ENCODE measurements around the gene BLOC1S3.

BLOC1S3 gene

GRCh38 chr19:45178262-45179071, at the start of gene BLOC1S3:
Gene BLOC1S3, plus strand, starts transcription at chr19:45178784. Its CDS starts 513 bp downstream, at chr19:45179297.
- peak; percentile 99 to 100 for DNase-seq (ENCODE audit: low read depth in 1 of 2, low spot score in 1 of 2)

- DNase-seq (ENCODE audit: low read depth in 1 of 2, low spot score in 1 of 2), result no peak
Measured at GRCh38 chr19:45128806-45129205, 49.8 kb upstream of the BLOC1S3 start.

DNA sequence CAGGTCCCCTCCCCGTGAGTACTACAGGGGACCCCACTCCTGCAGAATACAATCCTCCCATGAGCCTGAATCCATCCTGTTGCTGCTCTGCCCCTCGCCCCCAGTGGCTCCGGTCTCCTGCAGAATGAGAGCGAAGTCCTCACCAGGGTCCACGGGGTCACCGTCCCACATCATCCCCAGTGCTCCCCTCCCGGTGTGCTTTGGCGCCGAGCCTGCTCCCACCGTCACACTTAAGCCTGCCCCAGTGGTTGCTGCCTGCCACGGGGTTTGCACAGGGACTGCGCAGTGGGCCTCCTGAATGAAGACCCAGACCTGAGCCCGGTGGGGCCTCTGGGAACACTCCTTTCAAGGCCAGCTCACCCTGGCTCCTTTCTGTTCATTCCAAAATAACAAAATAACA, 48.3 kb upstream of the BLOC1S3 start:
- DNase-seq (ENCODE audit: low read depth in 1 of 2, low spot score in 1 of 2), result no peak

GRCh38 chr19:45130888-45131615, 47.5 kb upstream of the BLOC1S3 start:
- no peak for DNase-seq (ENCODE audit: low read depth in 1 of 2, low spot score in 1 of 2)

- no peak for DNase-seq (ENCODE audit: low read depth in 1 of 2, low spot score in 1 of 2)
Measured at GRCh38 chr19:45133661-45134060, 44.9 kb upstream of the BLOC1S3 start.

DNA sequence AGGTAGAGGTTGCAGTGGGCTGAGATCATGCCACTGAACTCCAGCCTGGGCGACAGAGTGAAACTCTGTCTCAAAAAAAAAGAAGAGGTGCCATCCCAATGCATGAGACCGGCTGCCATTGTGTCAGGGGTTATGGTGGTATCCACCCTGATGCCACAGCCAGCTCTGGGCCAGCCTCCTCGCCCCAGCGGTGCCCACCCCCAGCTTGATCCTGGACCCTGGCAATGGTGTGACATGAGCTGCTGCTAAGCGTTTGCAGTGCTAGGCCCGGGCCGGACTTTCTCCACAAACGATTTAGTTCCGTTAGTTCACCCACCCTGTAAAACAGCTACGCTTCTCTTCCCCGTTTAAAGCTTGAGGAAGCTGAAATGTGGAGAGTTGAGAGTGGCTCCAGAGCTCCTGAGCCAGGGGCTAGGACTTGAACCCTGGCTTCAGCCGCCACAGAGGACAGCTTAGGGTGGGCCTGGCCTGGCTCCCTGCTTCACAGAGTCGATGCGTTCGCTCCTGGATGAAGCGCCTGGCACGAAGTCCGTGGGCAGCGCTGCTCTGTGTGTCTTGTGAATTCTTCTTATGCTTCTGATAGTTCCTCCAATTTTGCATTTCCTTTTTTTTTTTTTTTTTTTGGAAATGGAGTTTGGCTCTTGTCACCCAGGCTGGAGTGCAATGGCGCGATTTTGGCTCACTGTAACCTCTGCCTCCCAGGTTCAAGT, 43.3 kb upstream of the BLOC1S3 start:
- DNase-seq (ENCODE audit: low read depth in 1 of 2, low spot score in 1 of 2), result no peak

- DNase-seq (ENCODE audit: low read depth in 1 of 2, low spot score in 1 of 2), result no peak
Measured at GRCh38 chr19:45136507-45137178, 41.9 kb upstream of the BLOC1S3 start.

DNA sequence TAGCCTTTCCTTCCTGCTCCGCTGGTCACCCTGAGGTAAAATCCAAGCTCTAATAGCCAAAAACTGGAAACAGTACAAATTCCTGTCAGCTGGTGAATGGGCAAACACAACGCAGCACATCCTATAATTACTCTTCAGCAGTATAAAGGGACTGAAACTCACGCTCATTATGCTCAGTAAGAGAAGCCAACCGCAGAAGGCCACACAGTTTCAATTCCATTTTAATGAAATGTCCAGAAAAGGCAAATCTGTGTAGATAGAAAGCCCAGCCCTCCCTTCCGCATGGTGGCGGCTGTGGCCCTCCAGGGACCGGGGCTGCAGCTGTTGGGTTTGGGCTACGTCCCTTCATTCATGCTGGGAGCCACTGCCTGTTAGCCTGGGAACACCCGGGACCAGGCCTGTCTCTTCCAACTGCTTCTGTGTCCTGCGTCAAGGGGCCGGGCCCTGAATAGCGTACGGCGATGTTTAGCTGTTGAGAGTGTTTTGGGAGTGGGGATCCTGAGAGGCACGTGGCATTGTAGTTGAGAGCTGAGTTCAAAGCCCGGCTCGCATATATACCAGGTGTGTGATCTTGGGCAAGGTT, 41.3 kb upstream of the BLOC1S3 start:
- DNase-seq (ENCODE audit: low read depth in 1 of 2, low spot score in 1 of 2), result no peak

GRCh38 chr19:45138303-45138751, 40.3 kb upstream of the BLOC1S3 start:
- DNase-seq (ENCODE audit: low read depth in 1 of 2, low spot score in 1 of 2), result no peak

DNA sequence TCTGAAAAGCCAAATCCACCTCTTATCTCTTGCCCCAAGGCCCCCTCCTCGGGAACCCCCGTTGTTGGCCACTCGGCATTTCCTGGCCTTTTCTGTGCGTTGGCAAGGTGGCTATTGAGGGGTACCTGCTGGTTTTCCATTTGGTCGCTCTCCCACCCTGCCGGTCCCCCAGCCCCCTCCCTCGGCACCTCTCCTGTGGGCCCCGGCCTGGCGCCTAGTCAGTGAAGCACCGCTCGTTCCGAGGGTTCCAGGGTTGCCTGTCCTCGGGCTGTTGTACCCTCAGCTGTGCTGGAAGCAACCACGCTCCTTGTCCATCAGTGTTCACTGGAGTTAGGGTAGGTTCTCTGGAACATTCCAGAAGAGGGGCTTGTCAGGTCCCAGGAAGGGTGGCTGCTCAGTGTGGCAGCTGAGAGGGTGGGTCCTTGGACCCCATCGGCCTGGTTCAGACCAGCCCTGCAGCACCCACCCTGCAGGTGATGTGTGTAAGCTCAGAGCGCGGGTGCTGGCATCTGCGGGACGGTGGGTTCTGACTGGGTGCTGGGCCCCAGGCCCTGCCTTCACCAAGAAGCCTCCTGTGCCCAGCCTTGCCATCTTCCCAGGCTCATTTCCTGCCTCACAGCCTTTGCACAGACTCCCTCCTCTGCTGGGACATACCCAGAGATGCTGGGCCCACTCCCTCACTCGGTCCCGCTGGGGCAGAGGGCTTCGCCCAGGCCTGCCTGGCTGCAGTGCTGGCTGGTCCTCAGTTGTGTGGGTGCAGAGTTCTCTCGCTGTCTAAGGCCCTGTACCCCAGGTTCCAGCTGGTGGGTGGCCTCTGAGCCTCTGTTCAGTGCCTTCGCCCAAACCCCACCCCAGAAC, 39.1 kb upstream of the BLOC1S3 start:
- DNase-seq (ENCODE audit: low read depth in 1 of 2, low spot score in 1 of 2), result no peak

DNA sequence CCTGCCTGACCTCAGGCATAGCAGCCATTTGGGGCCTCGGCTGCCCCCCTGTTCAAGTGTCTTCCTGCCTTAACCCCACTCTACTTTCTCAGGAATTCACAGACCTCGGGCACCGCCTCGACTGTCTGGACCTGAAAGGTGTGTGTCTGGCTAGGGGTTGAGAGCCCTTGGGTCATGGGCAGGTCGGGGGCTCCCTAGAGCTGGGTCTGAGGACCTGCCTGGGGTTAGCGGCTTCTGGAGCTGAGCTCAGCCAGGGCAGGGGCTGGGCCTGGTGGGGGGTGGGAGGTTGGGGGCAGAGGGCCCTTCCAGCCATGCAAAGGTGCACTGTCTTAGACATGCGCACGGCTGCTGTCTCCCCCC, 38.5 kb upstream of the BLOC1S3 start:
- no peak for DNase-seq (ENCODE audit: low read depth in 1 of 2, low spot score in 1 of 2)

DNA sequence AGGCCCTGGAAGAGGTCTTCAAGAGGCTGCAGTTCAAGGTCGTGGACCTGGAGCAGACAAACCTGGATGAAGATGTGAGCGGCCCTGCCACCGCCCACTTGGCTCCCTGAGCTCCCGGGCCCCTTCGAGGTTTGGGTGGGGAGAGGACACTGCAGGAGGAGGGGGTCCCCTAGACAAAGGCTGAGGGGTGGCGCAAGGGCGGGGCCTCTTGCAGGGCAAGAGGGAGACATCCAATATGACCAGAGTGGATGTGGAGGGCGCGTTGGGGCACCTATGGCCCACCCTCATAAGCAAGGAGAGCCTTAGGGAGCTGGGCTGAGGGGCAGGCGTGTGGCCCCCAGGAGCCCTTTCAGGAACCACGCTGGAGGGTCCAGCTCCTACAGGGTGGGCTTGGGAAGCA, 38.1 kb upstream of the BLOC1S3 start:
- no peak for DNase-seq (ENCODE audit: low read depth in 1 of 2, low spot score in 1 of 2)

DNA sequence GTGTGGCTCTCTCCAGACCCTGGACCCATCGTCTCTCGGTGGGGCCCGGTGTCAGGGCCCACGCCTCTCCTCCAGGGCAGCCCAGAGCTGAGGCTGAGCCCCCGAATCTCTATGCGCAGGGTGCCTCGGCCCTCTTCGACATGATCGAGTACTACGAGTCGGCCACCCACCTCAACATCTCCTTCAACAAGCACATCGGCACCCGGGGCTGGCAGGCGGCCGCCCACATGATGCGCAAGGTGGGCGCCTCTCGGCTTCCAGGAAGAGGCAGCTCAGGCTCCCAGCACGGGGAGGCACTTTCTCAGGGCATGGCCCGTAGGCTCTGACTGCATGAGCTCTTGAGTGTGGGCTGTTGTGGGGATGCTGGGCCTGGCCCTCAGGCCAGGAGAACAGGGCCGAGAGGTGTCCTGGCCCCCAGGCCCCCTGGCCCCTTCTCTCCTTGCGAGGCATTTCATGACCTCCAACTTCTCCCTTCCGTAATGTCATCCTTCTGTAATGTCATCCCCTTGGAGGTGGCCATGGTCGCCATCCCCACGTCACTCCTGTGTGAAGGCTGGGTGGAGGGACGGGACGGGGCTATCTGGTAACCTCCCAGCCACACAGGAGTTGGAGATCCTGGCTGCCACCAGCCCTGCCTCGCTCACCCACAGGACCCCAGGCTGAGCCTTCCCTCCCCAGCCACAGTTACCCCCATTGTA, 37.2 kb upstream of the BLOC1S3 start:
- DNase-seq (ENCODE audit: low read depth in 1 of 2, low spot score in 1 of 2), result no peak

- DNase-seq (ENCODE audit: low read depth in 1 of 2, low spot score in 1 of 2), result no peak
Measured at GRCh38 chr19:45142016-45142725, 36.4 kb upstream of the BLOC1S3 start.

DNA sequence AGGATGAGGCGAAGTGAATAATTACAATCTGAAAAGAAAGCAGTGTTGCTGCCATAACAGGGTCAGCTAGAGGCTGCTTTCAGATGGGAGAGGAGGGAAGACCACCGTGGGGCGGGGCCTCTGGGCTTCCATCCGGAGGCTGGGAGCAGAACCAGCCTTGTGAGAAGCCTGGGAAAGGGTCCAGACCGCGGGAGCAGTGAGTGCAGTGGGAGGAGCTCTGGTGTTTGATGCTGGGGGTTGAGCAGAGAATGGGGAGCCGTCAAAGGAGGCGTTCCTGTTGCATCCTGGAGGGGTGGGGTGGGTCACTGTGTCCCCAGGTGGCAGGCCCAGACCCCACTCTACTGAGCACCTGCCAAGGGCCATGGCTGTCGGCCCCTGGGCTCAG, 35.9 kb upstream of the BLOC1S3 start:
- no peak for DNase-seq (ENCODE audit: low read depth in 1 of 2, low spot score in 1 of 2)

DNA sequence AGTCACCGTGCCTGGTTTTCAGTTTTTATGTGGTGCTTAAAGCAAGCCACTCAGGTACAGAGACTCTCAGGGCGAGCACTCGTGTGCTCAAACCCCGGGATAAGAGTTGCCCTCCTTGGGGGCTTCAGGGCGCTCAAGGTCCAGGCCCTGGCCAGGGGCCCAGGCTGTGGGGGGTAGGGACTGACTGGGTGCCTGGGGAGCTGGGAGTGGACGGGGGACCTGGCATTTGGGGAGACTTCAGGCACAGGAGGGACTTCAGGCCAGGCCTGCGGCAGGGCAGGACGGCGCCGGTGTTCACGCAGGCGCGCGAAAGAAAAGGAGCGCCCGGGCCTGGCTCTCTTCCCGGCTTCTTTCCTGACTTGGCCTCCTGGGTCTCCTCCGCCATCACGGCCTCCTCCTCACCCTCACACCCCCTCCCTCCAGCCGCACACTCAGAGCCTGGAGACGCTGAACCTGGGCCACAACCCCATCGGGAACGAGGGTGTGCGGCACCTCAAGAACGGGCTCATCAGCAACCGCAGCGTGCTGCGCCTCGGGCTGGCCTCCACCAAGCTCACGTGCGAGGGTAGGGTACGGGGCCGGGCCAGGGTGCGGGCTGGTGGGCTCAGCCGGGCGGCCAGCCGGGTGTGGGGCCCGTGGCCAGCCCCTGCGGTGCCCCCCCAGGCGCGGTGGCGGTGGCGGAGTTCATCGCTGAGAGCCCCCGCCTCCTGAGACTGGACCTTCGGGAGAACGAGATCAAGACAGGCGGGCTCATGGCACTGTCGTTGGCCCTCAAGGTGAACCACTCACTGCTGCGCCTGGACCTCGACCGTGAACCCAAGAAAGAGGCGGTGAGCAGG, 33.9 kb upstream of the BLOC1S3 start:
- no peak for DNase-seq (ENCODE audit: low read depth in 1 of 2, low spot score in 1 of 2)

DNA sequence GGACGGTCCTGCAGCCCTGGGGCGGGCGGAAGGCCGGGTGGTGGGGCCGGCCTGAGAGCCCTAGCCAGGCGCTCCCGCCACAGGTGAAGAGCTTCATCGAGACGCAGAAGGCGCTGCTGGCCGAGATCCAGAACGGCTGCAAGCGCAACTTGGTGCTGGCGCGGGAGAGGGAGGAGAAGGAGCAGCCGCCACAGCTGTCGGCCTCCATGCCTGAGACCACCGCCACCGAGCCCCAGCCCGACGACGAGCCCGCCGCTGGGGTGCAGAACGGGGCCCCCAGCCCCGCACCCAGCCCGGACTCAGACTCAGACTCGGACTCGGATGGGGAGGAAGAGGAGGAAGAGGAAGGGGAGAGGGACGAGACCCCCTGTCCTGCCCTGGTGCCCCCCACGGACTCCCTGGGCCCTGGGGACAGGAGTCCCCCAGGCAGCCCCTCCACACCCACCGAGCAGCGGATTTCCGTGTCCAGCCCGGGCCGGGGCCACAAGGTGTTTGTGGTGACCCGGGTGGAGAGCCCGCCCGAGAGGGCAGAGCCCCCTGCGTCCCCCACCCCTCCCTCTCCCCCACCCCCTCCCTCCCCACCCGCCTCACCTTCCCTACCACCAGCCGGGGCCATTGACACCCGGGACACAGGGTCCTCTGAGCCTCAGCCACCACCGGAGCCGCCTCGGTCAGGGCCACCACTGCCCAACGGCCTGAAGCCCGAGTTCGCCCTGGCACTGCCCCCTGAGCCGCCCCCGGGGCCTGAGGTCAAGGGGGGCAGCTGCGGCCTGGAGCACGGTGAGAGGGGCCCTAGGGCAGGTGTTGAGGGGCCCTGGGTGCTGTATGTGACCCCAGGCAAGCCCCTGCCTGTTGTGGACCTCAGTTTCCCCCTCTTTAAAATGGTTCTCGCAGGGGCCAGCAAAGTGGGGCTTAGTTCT, 33.1 kb upstream of the BLOC1S3 start:
- DNase-seq (ENCODE audit: low read depth in 1 of 2, low spot score in 1 of 2), result no peak

Measured in activated CD4-positive, alpha-beta T cell treated with anti-CD3 and anti-CD28 coated beads, Interleukin-2, amount 50 U/mL, for 24 hours (primary cell).